LNCAP (cell line): ENCODE results near the gene EPS8.

ENCODE experiments used
- CTCF ChIP-seq: fragments of 450-650 bp; IDR thresholded peaks from 2 replicates; pipeline ENCODE4 v1.5.1; 2017; ENCODE audit warnings: mild to moderate bottlenecking

Gene EPS8

GRCh38 chr12:15605881-15606590 is 183.2 kb downstream of the EPS8 start:
- no peak for TF ChIP-seq CTCF

- no peak for TF ChIP-seq CTCF
Measured at GRCh38 chr12:15603474-15604085, 185.6 kb downstream of the EPS8 start.

- no peak for TF ChIP-seq CTCF
Measured at GRCh38 chr12:15602051-15602672, 187.0 kb downstream of the EPS8 start.

GRCh38 chr12:15601210-15601800 is 187.9 kb downstream of the EPS8 start:
- no peak for TF ChIP-seq CTCF

- no peak for TF ChIP-seq CTCF
Measured at GRCh38 chr12:15600223-15600935, 188.8 kb downstream of the EPS8 start.

GRCh38 chr12:15599266-15600037 is 189.7 kb downstream of the EPS8 start:
- TF ChIP-seq CTCF, result no peak
